ENCODE measurements around the gene RNF223. TPM values are rescaled to one million over a fixed set of nuclear protein-coding genes. Genes with fewer than 3 reads are reported as not detected.

Gene RNF223
- total RNA-seq, 4 donors from 2014 or later = 3.0 to 7.5 (median 5.0) TPM

GRCh38 chr1:1065265-1065939 lies 8.7 kb downstream of the RNF223 start:
- 47 to 58% methylated on average over 14 to 20 of the region's 20 CpGs for WGBS, 2 donors (ENCODE audit: low coverage in 1 of 2)
- intact Hi-C loops (cut with DNase I; ENCODE audit: low total_unique reads) (no loop called here), in situ Hi-C loops (cut with MboI; ENCODE audit: low pct_ligation_motif_present in 1 of 4, low pct_unique_long_range_greater_than_20kb in 1 of 4, low sequenced_read_pairs in 3 of 4) (no loop called here)
- H3K27ac ChIP-seq = no peak overlapping the region
- H3K4me3 ChIP-seq = no peak overlapping the region
- DNase-seq = no peak
- no peaks in the 10 kb centered on the region for H3K9me3 ChIP-seq
- TF ChIP-seq, protein P1, sequence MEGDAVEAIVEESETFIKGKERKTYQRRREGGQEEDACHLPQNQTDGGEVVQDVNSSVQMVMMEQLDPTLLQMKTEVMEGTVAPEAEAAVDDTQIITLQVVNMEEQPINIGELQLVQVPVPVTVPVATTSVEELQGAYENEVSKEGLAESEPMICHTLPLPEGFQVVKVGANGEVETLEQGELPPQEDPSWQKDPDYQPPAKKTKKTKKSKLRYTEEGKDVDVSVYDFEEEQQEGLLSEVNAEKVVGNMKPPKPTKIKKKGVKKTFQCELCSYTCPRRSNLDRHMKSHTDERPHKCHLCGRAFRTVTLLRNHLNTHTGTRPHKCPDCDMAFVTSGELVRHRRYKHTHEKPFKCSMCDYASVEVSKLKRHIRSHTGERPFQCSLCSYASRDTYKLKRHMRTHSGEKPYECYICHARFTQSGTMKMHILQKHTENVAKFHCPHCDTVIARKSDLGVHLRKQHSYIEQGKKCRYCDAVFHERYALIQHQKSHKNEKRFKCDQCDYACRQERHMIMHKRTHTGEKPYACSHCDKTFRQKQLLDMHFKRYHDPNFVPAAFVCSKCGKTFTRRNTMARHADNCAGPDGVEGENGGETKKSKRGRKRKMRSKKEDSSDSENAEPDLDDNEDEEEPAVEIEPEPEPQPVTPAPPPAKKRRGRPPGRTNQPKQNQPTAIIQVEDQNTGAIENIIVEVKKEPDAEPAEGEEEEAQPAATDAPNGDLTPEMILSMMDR (IDR thresholded peaks at IDR 0.05) = no peak
- TF ChIP-seq EP300 (IDR thresholded peaks at IDR 0.05; ENCODE audit: low read depth) (no peak), POLR2AphosphoS5 (IDR thresholded peaks at IDR 0.05) (no peak), POLR2A (IDR thresholded peaks at IDR 0.05) (no peak)
- no peaks in the 10 kb centered on the region for H3K36me3 ChIP-seq
- peaks cover 62% of the 10 kb centered on the region for H3K27me3 ChIP-seq
- peaks cover 15 to 34% (median 32%) of the 10 kb centered on the region in 4 donors for H3K4me1 ChIP-seq

DNA sequence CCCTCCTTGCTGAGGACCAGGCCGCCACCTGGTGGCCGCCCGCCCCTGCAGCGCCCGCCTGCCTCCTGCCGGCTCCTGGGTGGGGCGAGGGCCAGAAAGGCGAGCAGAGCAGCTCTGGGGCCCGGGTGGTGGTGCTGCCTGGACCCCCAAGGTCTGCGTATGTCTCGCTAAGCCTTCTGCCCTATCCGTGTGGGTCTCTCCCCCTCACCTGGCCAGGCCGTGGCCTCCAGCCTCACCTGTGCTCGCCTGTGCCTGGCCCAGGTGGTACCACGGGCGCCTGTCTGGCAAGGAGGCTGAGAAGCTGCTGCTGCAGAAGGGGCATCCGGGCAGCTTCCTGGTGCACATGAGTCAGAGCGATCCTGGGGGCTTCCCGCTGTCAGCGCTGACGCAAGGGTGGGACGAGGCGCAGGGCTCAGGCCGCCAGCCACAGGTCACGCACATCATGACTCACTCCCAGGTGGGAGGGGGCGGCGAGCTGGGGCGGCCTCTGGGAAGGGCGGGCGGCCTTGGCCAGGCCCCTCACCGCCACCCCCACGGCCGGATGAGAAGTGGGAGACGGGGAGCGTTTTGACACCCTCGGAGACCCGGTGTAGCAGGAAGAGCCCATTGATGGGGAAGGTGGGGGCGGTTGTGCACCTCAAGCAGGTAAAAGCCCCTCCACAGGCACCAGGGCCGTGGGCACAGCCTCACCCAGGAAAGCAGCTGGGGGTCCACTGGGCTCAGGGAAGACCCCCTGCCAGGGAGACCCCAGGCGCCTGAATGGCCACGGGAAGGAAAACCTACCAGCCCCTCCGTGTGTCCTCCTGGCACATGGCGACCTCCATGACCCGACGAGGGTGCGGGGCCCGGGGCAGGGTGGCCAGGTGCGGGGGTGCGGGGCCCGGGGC lies 9.9 kb downstream of the RNF223 start:
- in situ Hi-C loops (cut with MboI; ENCODE audit: low pct_ligation_motif_present in 1 of 4, low pct_unique_long_range_greater_than_20kb in 1 of 4, low sequenced_read_pairs in 3 of 4) (no loop called here), intact Hi-C loops (cut with DNase I; ENCODE audit: low total_unique reads) (loop anchor here (1.0 to 2.0 kb wide), 2 partner anchors 76 to 81 kb away; partner anchors contain the start of gene PERM1)
- no peak overlapping the region for H3K4me3 ChIP-seq
- H3K27ac ChIP-seq = no peak overlapping the region
- no peaks in the 10 kb centered on the region for H3K36me3 ChIP-seq
- peaks cover 16 to 42% (median 35%) of the 10 kb centered on the region in 4 donors for H3K4me1 ChIP-seq
- peak; percentile 76 for DNase-seq
- H3K27me3 ChIP-seq = peaks cover 67% of the 10 kb centered on the region
- TF ChIP-seq POLR2AphosphoS5 (IDR thresholded peaks at IDR 0.05) = no peak
- TF ChIP-seq, protein P1 (IDR thresholded peaks at IDR 0.05) = peak; percentile 86 to 97 (median 92)
- no peaks in the 10 kb centered on the region for H3K9me3 ChIP-seq
- WGBS, 2 donors (ENCODE audit: low coverage in 1 of 2) = 14 to 20% methylated on average over 1 to 16 of the region's 50 CpGs

GRCh38 chr1:1063261-1063944 lies 10.7 kb downstream of the RNF223 start:
- in situ Hi-C loops (cut with MboI; ENCODE audit: low pct_ligation_motif_present in 1 of 4, low pct_unique_long_range_greater_than_20kb in 1 of 4, low sequenced_read_pairs in 3 of 4) = no loop called here
- DNase-seq = no peak
- Histone ChIP-seq H3K27me3 (peaks cover 68% of the 10 kb centered on the region), H3K4me3 (no peak overlapping the region), H3K36me3 (no peaks in the 10 kb centered on the region), H3K27ac (no peak overlapping the region), H3K4me1 (peaks cover 20 to 42% (median 35%) of the 10 kb centered on the region in 4 donors), H3K9me3 (no peaks in the 10 kb centered on the region)
- 67% methylated on average over 23 of the region's 24 CpGs; no CpG with 5 or more reads in 1 of the 2 donors for WGBS, 2 donors (ENCODE audit: low coverage in 1 of 2)
- TF ChIP-seq EP300 (IDR thresholded peaks at IDR 0.05; ENCODE audit: low read depth) = no peak
- TF ChIP-seq POLR2AphosphoS5 (IDR thresholded peaks at IDR 0.05) = no peak
- no peak for TF ChIP-seq POLR2A (IDR thresholded peaks at IDR 0.05)
- TF ChIP-seq, protein P1 (IDR thresholded peaks at IDR 0.05) = no peak
- intact Hi-C loops (cut with DNase I; ENCODE audit: low total_unique reads) = loop anchor here (1.0 to 2.0 kb wide), 2 partner anchors 75 to 81 kb away; partner anchors contain the start of gene PERM1
